HG03039 (cell line): ENCODE data around the gene GALNT17.
"Not testable (repeated sequence)": the region's sequence is repeated elsewhere in the genome, so short reads cannot be mapped to it uniquely, and the experiment has no call there.

Experiments used
- ATAC-seq: cut with Tn5 transposase; IDR thresholded peaks from one replicate; pipeline ENCODE4 v1.9.1; 2021; ENCODE audit warnings: mild to moderate bottlenecking, moderate library complexity; ENCODE audit not compliant: unreplicated experiment

The GALNT17 gene

DNA sequence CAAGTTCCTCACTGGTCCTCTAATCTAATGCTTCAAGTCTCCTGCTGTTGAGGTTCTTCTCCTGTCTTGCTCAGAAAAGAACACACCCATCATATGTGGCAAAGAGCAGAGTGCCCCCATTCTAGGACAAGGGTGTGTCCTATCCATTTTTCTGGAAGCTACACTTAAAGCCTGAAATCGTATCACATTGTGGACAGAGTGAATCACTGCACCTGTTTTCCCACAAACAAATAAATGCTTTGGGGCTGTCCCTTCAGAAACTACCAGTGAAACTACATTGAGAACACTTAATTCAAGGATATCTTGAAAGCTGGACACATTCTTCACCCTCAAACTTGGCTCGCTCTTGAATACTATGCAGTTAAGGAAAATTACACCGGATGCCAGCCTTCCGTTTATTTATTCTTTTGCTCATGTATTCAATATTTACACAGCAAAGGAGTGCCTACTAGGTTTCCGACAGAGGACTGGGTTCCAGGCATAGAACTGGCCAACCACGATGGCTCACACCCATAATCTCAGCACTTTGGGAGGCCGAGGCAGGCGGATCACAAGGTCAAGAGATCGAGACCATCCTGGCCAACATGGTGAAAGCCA is 473.0 kb downstream of the GALNT17 start:
- ATAC-seq: no peak

DNA sequence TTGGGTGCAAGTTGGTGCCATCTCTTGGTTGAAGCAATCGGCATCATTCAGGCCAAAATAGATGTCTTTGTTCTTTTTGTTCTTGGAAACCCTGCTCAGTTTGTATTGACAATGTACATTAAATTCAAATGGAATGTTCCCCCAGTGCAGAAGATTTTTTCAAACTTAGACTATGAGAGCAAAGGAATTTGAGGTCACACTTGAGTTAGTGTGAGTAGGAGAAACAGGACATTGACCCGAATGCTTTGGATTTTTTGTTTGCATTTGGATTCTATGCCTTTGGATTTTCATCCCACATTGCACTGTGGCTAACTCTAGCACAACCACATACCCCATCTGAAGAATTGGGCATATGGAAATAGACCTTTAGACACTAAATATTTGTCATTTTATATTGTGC is 480.0 kb downstream of the GALNT17 start:
- no peak for ATAC-seq

DNA sequence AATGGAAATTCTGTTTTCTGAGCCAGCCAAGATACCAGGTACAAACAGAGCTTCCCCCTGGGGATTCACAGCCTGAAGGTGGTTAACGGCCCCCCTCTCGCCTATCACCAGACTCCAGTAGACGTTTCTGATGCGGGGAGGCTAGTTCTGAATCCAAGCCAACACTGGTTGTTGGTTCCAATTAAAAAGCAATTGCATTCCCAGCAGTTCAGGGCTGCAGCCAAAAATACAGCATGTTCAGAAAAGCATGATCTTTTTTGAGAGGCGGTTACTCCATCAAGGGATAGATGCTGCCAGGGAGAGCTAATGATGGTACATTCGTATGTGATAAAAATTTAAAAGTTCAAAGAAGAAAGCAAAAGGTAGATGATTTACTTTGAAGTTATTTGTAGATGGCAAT is 481.0 kb downstream of the GALNT17 start:
- no peak for ATAC-seq

DNA sequence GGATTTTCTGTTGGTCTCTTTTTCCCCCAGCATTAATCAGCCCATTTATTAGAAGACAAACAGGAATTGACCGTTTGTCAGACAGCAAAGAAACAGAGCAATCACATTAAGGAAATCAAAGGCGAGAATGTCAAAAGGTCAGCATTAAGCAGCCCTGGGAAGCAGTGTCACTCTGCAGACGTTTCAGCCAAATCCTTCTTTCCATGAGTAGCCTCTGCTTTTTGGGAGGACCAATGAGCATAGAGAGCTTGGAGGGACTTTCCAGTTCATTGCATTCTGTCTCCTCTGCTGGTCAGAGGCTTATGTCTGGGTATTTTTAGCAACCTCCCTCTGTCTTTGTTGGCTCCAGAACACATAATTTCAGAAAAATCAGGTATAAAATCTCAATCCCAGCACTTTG is 481.4 kb downstream of the GALNT17 start:
- ATAC-seq: no peak

GRCh38 chr7:71615017-71615416 is 483.1 kb downstream of the GALNT17 start:
- no peak for ATAC-seq

DNA sequence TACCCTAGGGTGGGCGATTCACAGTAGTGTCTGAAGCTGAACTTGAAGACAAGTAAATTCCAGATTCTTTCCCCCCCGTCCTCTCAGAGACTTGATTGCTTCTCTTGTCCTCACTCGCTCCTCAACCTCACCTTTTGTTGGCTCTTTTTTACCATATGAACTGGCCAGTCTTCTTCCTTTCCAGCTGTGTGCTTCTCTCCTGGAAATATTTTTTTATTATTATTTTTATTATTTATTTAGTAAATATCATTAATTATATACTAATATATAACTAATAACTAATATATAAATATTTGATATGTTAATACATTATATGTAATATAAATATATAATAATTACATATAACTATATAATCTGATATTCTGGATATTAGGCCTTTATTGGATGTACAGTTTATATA is 484.3 kb downstream of the GALNT17 start:
- no peak for ATAC-seq

DNA sequence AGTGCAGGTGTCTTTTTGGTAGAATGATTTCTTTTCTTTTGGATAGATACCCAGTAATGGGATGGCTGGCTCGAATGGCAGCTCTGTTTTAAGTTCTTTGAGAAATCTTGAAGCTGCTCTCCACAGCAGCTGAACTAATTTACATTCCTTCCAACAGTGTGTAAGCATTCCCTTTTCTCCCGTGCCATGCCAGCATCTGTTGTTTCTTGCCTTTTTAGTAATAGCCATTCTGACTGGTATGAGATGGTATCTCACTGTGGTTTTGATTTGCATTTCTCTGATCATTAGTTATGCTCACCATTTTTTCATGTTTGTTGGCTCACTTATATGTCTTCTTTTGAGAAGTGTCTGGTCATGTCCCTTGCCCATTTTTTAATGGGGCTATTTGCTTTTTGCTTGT is 486.3 kb downstream of the GALNT17 start:
- no peak for ATAC-seq

DNA sequence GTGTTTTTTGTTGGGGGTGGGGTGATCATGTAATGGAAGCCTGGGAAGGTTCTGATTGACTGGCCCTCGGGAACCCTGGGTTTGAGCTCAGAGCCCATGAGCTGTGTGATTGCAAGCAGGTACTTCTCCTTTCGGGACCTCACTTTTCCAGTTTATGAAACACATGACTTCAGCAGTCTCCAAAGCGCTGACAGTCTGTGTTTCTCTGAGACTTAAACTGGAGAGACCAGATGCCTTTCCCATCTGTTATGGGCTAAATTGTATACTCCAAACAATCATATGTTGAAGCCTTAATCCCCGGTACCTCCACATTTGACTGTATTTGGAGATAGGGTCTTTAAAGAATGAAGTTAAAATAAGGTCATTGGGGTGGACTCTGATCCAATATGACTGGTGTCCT is 493.6 kb downstream of the GALNT17 start:
- no peak for ATAC-seq

DNA sequence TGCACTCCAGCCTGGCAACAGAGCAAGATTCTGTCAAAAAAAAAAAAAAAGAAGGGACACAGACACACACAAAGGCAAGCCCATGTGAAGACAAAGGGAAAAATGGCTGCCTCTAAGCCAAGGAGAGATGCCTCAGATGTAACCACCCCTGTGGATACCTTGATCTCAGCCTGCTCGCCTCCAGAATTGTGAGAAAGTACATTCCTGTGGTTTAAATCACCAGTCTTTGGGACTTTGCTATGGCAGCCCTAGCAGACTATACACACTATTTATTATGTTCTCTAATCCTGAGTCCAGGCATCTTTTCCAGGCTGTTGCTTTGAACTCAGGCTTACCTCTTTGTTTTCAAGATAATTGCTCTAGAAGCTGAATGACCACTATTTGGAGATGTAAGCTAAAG is 494.3 kb downstream of the GALNT17 start:
- ATAC-seq: no peak

GRCh38 chr7:71627651-71628050 is 495.7 kb downstream of the GALNT17 start:
- ATAC-seq: no peak

GRCh38 chr7:71630516-71630915 is 498.6 kb downstream of the GALNT17 start:
- no peak for ATAC-seq

DNA sequence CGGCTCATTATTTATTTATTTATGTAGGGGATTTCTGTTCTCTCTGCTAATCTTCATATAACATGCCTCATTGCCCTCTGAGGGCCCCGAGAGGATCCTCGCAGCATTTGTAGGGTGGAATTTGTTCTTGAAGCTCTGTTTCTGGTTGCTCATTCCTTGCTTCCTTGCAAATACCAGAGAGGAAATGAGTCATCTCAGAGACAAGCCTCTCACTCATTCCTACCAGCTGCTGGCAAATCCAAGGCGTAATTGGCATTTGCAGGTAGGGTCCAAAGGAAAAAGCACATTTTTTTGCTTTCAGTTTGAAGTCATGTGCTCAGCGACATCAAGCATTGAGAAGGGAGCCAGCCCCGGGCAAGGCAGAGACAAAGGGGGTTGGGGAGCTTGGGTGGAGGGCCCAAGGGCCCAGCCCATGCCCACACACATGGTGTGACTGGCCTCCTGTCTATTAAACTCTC is 501.6 kb downstream of the GALNT17 start:
- no peak for ATAC-seq

GRCh38 chr7:71635849-71636248 is 503.9 kb downstream of the GALNT17 start:
- ATAC-seq: not testable (repeated sequence)

DNA sequence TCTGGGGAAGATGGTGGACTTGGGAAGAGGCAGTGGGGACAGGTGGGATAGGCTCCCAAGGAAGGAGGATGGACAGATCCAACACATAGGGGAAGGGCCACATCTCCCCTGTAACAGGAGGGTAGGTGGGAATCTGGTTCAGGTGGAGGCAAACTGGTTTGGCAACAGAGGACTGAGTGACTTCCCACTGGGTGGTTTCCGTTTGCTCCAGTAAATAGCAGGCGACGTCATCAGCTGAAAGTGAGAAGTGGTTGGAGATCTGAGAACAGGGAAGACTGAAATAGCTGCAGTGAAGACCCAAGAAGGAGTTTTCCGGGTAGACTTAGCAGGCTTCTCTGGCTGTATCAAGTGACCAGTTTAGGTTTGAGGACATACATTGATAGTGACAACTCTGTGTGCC is 504.4 kb downstream of the GALNT17 start:
- ATAC-seq: no peak

DNA sequence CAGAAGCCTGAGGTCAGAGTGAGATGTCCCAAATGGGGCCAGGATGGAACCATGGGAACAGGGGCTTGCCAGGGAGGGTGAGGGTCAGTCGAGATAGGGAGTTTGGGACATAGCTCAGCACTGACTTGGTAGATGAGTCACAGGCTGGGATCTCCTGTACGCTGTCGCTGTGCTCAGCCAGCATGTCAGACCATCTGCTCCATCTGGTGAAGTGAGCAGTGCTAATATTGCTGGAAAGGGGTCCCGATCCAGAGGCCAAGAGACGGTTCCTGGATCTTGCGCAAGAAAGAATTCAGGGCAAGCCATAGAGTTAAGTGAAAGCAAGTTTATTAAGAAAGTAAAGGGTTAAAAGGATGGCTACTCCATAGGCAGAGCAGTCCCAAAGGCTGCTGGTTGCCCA is 505.6 kb downstream of the GALNT17 start:
- no peak for ATAC-seq

GRCh38 chr7:71638108-71638507 is 506.2 kb downstream of the GALNT17 start:
- no peak for ATAC-seq

DNA sequence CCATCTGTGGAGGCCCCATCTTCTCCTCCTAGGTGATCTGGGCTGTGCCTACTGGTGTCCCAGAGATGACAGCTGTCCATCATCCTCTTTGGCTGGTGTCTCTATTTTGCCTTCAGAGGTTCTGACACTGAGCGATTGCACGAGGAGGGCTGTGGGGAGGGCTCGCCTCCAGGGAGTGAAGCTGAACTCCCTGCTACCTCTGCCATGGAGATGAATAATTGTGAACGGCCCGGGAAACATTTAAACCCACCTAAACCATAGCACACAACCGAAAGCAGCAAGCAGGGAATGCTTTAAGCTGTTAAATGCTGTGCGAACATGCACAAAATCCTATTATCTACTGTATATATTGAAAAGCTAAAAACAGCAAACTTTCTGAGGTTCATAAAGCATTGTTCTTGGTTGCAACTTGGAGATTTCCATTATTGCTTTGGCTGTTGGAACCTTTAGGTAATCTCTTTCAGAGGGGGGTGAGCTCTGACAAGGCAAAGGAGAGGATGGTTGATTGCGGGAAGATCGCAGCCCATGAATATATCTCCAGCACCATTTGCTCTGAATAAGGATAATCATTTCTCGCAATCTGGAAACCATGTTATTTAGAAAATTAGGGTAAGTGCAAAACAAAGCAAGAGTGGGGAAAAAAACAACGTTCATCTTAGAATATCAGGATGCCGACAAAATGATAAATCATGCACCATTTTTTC is 507.6 kb downstream of the GALNT17 start:
- no peak for ATAC-seq

- not testable (repeated sequence) for ATAC-seq
Observed at GRCh38 chr7:71643031-71643430, 511.1 kb downstream of the GALNT17 start.

GRCh38 chr7:71645836-71646235 is 513.9 kb downstream of the GALNT17 start:
- ATAC-seq: no peak

GRCh38 chr7:71649812-71650211 is 517.9 kb downstream of the GALNT17 start:
- no peak for ATAC-seq

GRCh38 chr7:71650653-71651337 is 518.9 kb downstream of the GALNT17 start:
- no peak for ATAC-seq

DNA sequence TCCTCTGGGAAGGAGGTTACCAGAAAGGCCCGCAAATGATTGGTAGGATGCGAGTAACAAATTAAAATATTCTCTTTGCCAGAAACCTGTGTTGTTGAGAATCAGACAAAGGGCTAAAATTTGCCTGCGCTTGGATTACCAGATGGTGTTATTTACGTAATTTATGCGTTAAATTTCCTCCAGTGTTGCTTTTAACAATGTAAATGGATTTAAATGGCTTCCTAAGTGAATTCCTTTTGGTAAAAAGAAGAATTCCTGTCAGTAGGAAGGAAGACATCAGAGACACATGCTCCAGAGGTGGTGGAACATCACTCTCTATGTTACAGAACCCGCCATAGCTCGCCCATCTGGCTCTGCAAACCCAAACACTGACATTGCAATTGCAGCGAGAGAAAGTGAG is 520.6 kb downstream of the GALNT17 start:
- no peak for ATAC-seq
